HepG2 (cell line): ENCODE data around the gene WNT5B. TPM values are rescaled to one million over a fixed set of nuclear protein-coding genes. Genes with fewer than 3 reads are reported as not detected.

Source experiments
- ATF2 ChIP-seq: sonication (generic); formaldehyde crosslinking; IDR thresholded peaks from 2 replicates; pipeline ENCODE4 v1.4.0; 2020; ENCODE audit warnings: missing genetic modification reagents
- BCL3 ChIP-seq: sonication (generic); formaldehyde crosslinking; IDR thresholded peaks from 2 replicates; pipeline ENCODE4 v1.5.1; 2020; ENCODE audit warnings: mild to moderate bottlenecking, missing genetic modification reagents, moderate library complexity
- FOXK2 ChIP-seq: fragments of 450-650 bp; IDR thresholded peaks from 2 replicates; pipeline ENCODE4 v1.6.1; 2016
- GZF1 ChIP-seq: sonication (generic); formaldehyde crosslinking; IDR thresholded peaks from 2 replicates; pipeline ENCODE4 v1.5.1; 2020; ENCODE audit warnings: mild to moderate bottlenecking, missing genetic modification reagents
- KAT2B ChIP-seq: fragments of 150-350 bp; IDR thresholded peaks from 2 replicates; pipeline ENCODE4 v1.6.1; 2014; ENCODE audit warnings: low read depth, low read length, borderline replicate concordance
- MAFK ChIP-seq, 2 experiments: IDR thresholded peaks in 1 of 2; conservative IDR thresholded peaks in 1 of 2; 2 replicates each; pipeline ENCODE4 v1.6.1; 2011; ENCODE audit warnings: improper control_type of control experiment in 2 of 2, low read length in 2 of 2
- MATR3 ChIP-seq: sonication (generic); formaldehyde crosslinking; IDR thresholded peaks from 2 replicates; pipeline ENCODE4 v1.4.0; 2020; ENCODE audit warnings: missing genetic modification reagents
- MIER3 ChIP-seq: IDR thresholded peaks from 2 replicates; pipeline ENCODE4 v1.6.1; 2016; ENCODE audit warnings: missing compliant biosample characterization, borderline replicate concordance
- NR3C1 ChIP-seq: sonication (generic); formaldehyde crosslinking; IDR thresholded peaks from 2 replicates; pipeline ENCODE4 v1.4.0; 2020; ENCODE audit warnings: missing genetic modification reagents
- RELA ChIP-seq: sonication (generic); formaldehyde crosslinking; IDR thresholded peaks from 2 replicates; pipeline ENCODE4 v1.4.0; 2020; ENCODE audit warnings: missing genetic modification reagents
- TCF7 ChIP-seq: sonication (generic); IDR thresholded peaks from 2 replicates; pipeline ENCODE4 v1.6.1; 2016; ENCODE audit warnings: antibody characterized with exemption, low read depth
- TFDP1 ChIP-seq: IDR thresholded peaks from 2 replicates; pipeline ENCODE4 v1.6.1; 2016; ENCODE audit warnings: missing compliant biosample characterization, missing genetic modification reagents, borderline replicate concordance
- ZBTB10 ChIP-seq: sonication (generic); formaldehyde crosslinking; IDR thresholded peaks from 2 replicates; pipeline ENCODE4 v1.4.0; 2020; ENCODE audit warnings: missing genetic modification reagents, borderline replicate concordance
- ZNF513 ChIP-seq: sonication (generic); formaldehyde crosslinking; conservative IDR thresholded peaks from 2 replicates; pipeline ENCODE4 v1.5.0; 2020; ENCODE audit warnings: missing genetic modification reagents
- ZNF619 ChIP-seq: sonication (generic); formaldehyde crosslinking; IDR thresholded peaks from 2 replicates; pipeline ENCODE4 v1.4.0; 2020; ENCODE audit warnings: mild to moderate bottlenecking, missing genetic modification reagents
- ZNF691 ChIP-seq: sonication (generic); formaldehyde crosslinking; IDR thresholded peaks from 2 replicates; pipeline ENCODE4 v1.4.0; 2020; ENCODE audit warnings: missing genetic modification reagents, low read depth, mild to moderate bottlenecking, borderline replicate concordance
- ZNF749 ChIP-seq: sonication (generic); formaldehyde crosslinking; IDR thresholded peaks from 2 replicates; pipeline ENCODE4 v1.8.0; 2022; ENCODE audit warnings: mild to moderate bottlenecking, missing genetic modification reagents, moderate library complexity, borderline replicate concordance
- ZSCAN5A ChIP-seq: sonication (generic); formaldehyde crosslinking; IDR thresholded peaks from 2 replicates; pipeline ENCODE4 v1.8.0; 2022; ENCODE audit warnings: mild to moderate bottlenecking, missing genetic modification reagents, borderline replicate concordance
- polyA plus RNA-seq, 8 experiments: library from polyadenylated mRNA; depleted of rRNA in 3 of 8; stranded (reverse) in 7 of 8; unstranded in 1 of 8; fragments of >200 nt; fragmentation: Illumina TruSeq in 4 of 8; extraction: Trizol in 4 of 8; gene quantifications; 2 replicates each; pipeline versions ENCODE4 v1.2.1 to v1.2.3, GENCODE V29; 2011 to 2016; ENCODE audit warnings: low read depth in 4 of 8, missing spikeins in 1 of 8, mixed read lengths in 1 of 8; ENCODE audit not compliant: insufficient read depth in 1 of 8
- total RNA-seq, 5 experiments: library from RNA; depleted of rRNA; stranded (reverse); fragments of >200 nt; fragmentation: Illumina TruSeq; extraction: Trizol; gene quantifications; 2 replicates each; pipeline ENCODE4 v1.2.3, GENCODE V29; 2016; ENCODE audit warnings: low read depth in 1 of 5

The WNT5B gene
- total and polyA plus RNA-seq, 2 of the 13 experiments (the other 11 are each of a cell fraction or from before 2014, with no cell fraction given), result 0.04 TPM; not detected in 1

GRCh38 chr12:1661553-1662335 lies 32.7 kb downstream of the WNT5B start (continued):
- TF ChIP-seq ZSCAN5A, result no peak
- no peak for TF ChIP-seq ZNF513
- no peak for TF ChIP-seq KAT2B
- peak; percentile 74; the same call in 1 of the 2 replicates for TF ChIP-seq TFDP1 (CRISPR knock-in tag)
- TF ChIP-seq MIER3, result peak; percentile 45; the same call in 1 of the 2 replicates
- no peak for TF ChIP-seq ZBTB10 (CRISPR knock-in tag)
- TF ChIP-seq NR3C1 (CRISPR knock-in tag), result no peak
- TF ChIP-seq BCL3, result no peak
- no peak for TF ChIP-seq TCF7
- no peak for TF ChIP-seq ZNF619 (CRISPR knock-in tag)
- no peak for TF ChIP-seq ATF2 (CRISPR knock-in tag)
- TF ChIP-seq RELA (CRISPR knock-in tag), result no peak
- no peak for TF ChIP-seq ZNF749
- TF ChIP-seq MATR3 (CRISPR knock-in tag), result no peak
- TF ChIP-seq GZF1, result no peak
- TF ChIP-seq MAFK (conservative IDR thresholded peaks at IDR 0.05 in 1 of 2, IDR thresholded peaks at IDR 0.05 in 1 of 2; ENCODE audit: low read length in 2 of 2), result no peak
- TF ChIP-seq FOXK2, result no peak
- TF ChIP-seq ZNF691 (CRISPR knock-in tag), result peak; percentile 77; the same call in 1 of the 2 replicates
